Keratinocyte (primary cell): ENCODE results near the gene SEC14L1. TPM values are rescaled to one million over a fixed set of nuclear protein-coding genes. Genes with fewer than 3 reads are reported as not detected.

ENCODE experiments used
- DNase-seq: peaks from one replicate; pipeline ENCODE4 v3.0.0-alpha.2; 2011; ENCODE audit warnings: low read depth, missing footprints, low spot score
- FAIRE-seq: peaks from 2 replicates; lab custom pipeline; 2011; peaks lifted over from hg19 to GRCh38; lab: Jason Lieb, UNC
- H2AFZ ChIP-seq: 2 replicates; pipeline ENCODE4 v1.6.0; 2012; ENCODE audit warnings: low read length, control low read depth, inconsistent platforms; ENCODE audit not compliant: control insufficient read depth
- H3K27ac ChIP-seq: 2 replicates; pipeline ENCODE4 v1.5.1; 2011; ENCODE audit warnings: low read length; ENCODE audit not compliant: control insufficient read depth, insufficient read depth
- H3K27me3 ChIP-seq: 3 replicates; pipeline ENCODE4 v1.6.0; 2011; ENCODE audit warnings: low read length; ENCODE audit not compliant: control insufficient read depth, insufficient read depth; ENCODE audit errors: extremely low read depth
- H3K36me3 ChIP-seq, 2 experiments: 2 replicates in 1 of 2; 3 replicates in 1 of 2; pipeline ENCODE4 v1.5.1; 2011; ENCODE audit warnings: low read length in 2 of 2, mild to moderate bottlenecking in 1 of 2; ENCODE audit not compliant: control insufficient read depth in 2 of 2, insufficient read depth in 2 of 2; ENCODE audit errors: extremely low read depth in 1 of 2
- H3K4me1 ChIP-seq: 3 replicates; pipeline ENCODE4 v1.5.1; 2011; ENCODE audit warnings: low read length; ENCODE audit not compliant: control insufficient read depth, insufficient read depth; ENCODE audit errors: extremely low read depth
- H3K4me2 ChIP-seq: 3 replicates; pipeline ENCODE4 v1.6.0; 2011; ENCODE audit warnings: low read depth, low read length; ENCODE audit not compliant: control insufficient read depth, insufficient read depth; ENCODE audit errors: extremely low read depth
- H3K4me3 ChIP-seq, 3 experiments: fragments of 200-600 bp in 1 of 3; sonication (generic) in 1 of 3; 2 replicates in 2 of 3; 3 replicates in 1 of 3; pipeline ENCODE4 v1.5.1; 2011 to 2016; ENCODE audit warnings: low read length in 3 of 3, mild to moderate bottlenecking in 3 of 3, control low read depth in 2 of 3, inconsistent platforms in 1 of 3, low read depth in 1 of 3, mixed read lengths in 1 of 3, mixed run types in 1 of 3, moderate library complexity in 1 of 3; ENCODE audit not compliant: control insufficient read depth in 2 of 3, insufficient read depth in 2 of 3; ENCODE audit errors: extremely low read depth in 1 of 3
- H3K79me2 ChIP-seq: 2 replicates; pipeline ENCODE4 v1.6.0; 2012; ENCODE audit warnings: low read length; ENCODE audit not compliant: control insufficient read depth, insufficient read depth
- H3K9ac ChIP-seq: 3 replicates; pipeline ENCODE4 v1.6.0; 2011; ENCODE audit warnings: low read length; ENCODE audit not compliant: control insufficient read depth, insufficient read depth; ENCODE audit errors: extremely low read depth
- H3K9me1 ChIP-seq: 3 replicates; pipeline ENCODE4 v1.6.0; 2011; ENCODE audit warnings: low read length; ENCODE audit not compliant: control insufficient read depth, insufficient read depth; ENCODE audit errors: extremely low read depth
- H3K9me3 ChIP-seq: 2 replicates; pipeline ENCODE4 v1.5.1; 2012; ENCODE audit warnings: low read depth, low read length; ENCODE audit not compliant: control insufficient read depth
- H4K20me1 ChIP-seq: 3 replicates; pipeline ENCODE4 v1.6.0; 2011; ENCODE audit warnings: low read length; ENCODE audit not compliant: control insufficient read depth, insufficient read depth; ENCODE audit errors: extremely low read depth
- CTCF ChIP-seq, 3 experiments: IDR thresholded peaks in 1 of 3; conservative IDR thresholded peaks in 1 of 3; optimal IDR thresholded peaks in 1 of 3; 2 replicates in 2 of 3; 3 replicates in 1 of 3; pipeline versions ENCODE3 to v1.5.1; 2011; ENCODE audit warnings: low read length in 3 of 3, mild to moderate bottlenecking in 3 of 3, moderate library complexity in 2 of 3, control low read depth in 1 of 3, inconsistent platforms in 1 of 3; ENCODE audit not compliant: insufficient read depth in 2 of 3; ENCODE audit errors: extremely low read depth in 1 of 3
- EZH2 ChIP-seq: IDR thresholded peaks from one replicate; pipeline ENCODE4 v1.6.1; 2012; ENCODE audit warnings: inconsistent platforms, mild to moderate bottlenecking, low read length, moderate library complexity
- dilution Hi-C: fragments of 300-500 bp; cut with MboI; formaldehyde crosslinking; loops from one replicate; pipeline ENCODE4 v1.7.0; 2020; ENCODE audit warnings: low sequenced_read_pairs; ENCODE audit not compliant: extremely low pct_ligation_motif_present
- polyA plus RNA-seq, 5 experiments: library from polyadenylated mRNA; depleted of rRNA in 3 of 5; stranded (reverse) in 3 of 5; stranded (forward) in 1 of 5; unstranded in 1 of 5; fragments of >200 nt; gene quantifications; 1 replicate in 1 of 5; 2 replicates in 3 of 5; 3 replicates in 1 of 5; pipeline versions ENCODE4 v1.2.1 to v1.2.3, GENCODE V29; 2011 to 2012; ENCODE audit warnings: missing spikeins in 2 of 5, low read depth in 1 of 5, low replicate concordance in 1 of 5

The SEC14L1 gene
- polyA plus RNA-seq, 1 donor (not counting 4 experiments of a cell fraction or from before 2014, with no cell fraction given) = 35.6 TPM

GRCh38 chr17:77161953-77162352 lies 21.2 kb downstream of the SEC14L1 start:
- no peak for TF ChIP-seq EZH2
- TF ChIP-seq CTCF (optimal IDR thresholded peaks at IDR 0.05 in 1 of 3, IDR thresholded peaks at IDR 0.05 in 1 of 3, conservative IDR thresholded peaks at IDR 0.05 in 1 of 3; ENCODE audit: extremely low read depth in 1 of 3, insufficient read depth in 2 of 3, low read length in 3 of 3) = no peak
- H3K27ac ChIP-seq = no peak overlapping the region
- no peaks in the 10 kb centered on the region for H3K9me3 ChIP-seq
- H4K20me1 ChIP-seq = no peaks in the 10 kb centered on the region
- H3K9ac ChIP-seq = no peak overlapping the region
- no peak overlapping the region for H3K4me2 ChIP-seq
- no peaks in the 10 kb centered on the region for H3K9me1 ChIP-seq
- no peaks in the 10 kb centered on the region for H3K27me3 ChIP-seq
- no peak overlapping the region for H3K4me3 ChIP-seq
- H3K79me2 ChIP-seq = peaks cover 83% of the 10 kb centered on the region
- dilution Hi-C loops = no loop called here
- FAIRE-seq (no peak), DNase-seq (no peak)
- peaks cover 0 to 11% of the 10 kb centered on the region in 2 experiments for H3K36me3 ChIP-seq
- H2AFZ ChIP-seq = no peak overlapping the region
- H3K4me1 ChIP-seq = no peaks in the 10 kb centered on the region

DNA sequence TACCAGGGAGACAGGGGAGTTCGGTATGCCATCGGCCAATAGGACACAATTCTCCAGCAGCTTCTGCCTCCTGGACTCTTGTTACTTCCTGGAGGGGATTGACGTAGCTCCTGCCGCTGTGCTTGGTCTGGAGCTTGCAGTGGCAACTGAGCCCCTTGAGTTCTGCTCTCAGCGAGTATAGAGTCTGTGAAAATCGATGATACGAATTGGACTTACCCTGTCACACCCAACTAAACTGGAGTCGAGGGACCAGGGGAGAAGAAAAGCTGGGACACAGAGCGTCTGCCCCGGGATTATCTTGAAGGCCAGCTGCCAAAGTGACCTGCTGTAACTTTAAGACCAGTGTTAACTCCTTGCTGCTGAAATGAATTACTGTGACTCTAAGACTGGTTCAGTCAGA lies 22.2 kb downstream of the SEC14L1 start:
- Histone ChIP-seq H3K4me2 (no peak overlapping the region), H3K27me3 (no peaks in the 10 kb centered on the region), H3K27ac (no peak overlapping the region), H3K9me1 (no peaks in the 10 kb centered on the region), H3K79me2 (peaks cover 85% of the 10 kb centered on the region), H3K4me1 (no peaks in the 10 kb centered on the region), H3K36me3 (peaks cover 0 to 14% of the 10 kb centered on the region in 2 experiments), H3K9me3 (peaks cover 5% of the 10 kb centered on the region), H3K4me3 (no peak overlapping the region), H3K9ac (no peak overlapping the region), H4K20me1 (no peaks in the 10 kb centered on the region), H2AFZ (no peak overlapping the region)
- dilution Hi-C loops = no loop called here
- DNase-seq (no peak), FAIRE-seq (no peak)
- TF ChIP-seq CTCF (optimal IDR thresholded peaks at IDR 0.05 in 1 of 3, IDR thresholded peaks at IDR 0.05 in 1 of 3, conservative IDR thresholded peaks at IDR 0.05 in 1 of 3; ENCODE audit: extremely low read depth in 1 of 3, insufficient read depth in 2 of 3, low read length in 3 of 3) (no peak), EZH2 (no peak)
